Breast epithelium (tissue), 4 donors: ENCODE measurements around the gene ZNF385A. TPM values are rescaled to one million over a fixed set of nuclear protein-coding genes. Genes with fewer than 3 reads are reported as not detected.
A peak's percentile ranks its signal among the peaks of the same experiment; 100 is the strongest.

Experiments
- DNase-seq, 2 donors: peaks; one replicate each; pipeline ENCODE4 v3.0.0-alpha.2; 2019; ENCODE audit warnings: low spot score in 2 of 2
- H3K27ac ChIP-seq, 2 donors: fragments of 200-600 bp; sonication (generic) in 1 of 2; one replicate each; pipeline ENCODE4 v1.5.1; 2016 to 2019; ENCODE audit warnings: mild to moderate bottlenecking in 1 of 2
- H3K27me3 ChIP-seq, 2 donors: fragments of 200-600 bp; sonication (generic) in 1 of 2; one replicate each; pipeline versions ENCODE4 v1.5.1 to v1.6.0; 2017 to 2019; ENCODE audit warnings: control low read depth in 1 of 2, mild to moderate bottlenecking in 1 of 2
- H3K36me3 ChIP-seq: fragments of 200-600 bp; one replicate; pipeline ENCODE4 v1.5.1; 2019
- H3K4me1 ChIP-seq, 2 donors: fragments of 200-600 bp; sonication (generic); one replicate each; pipeline ENCODE4 v1.5.1; 2016 to 2019; ENCODE audit warnings: control low read depth in 1 of 2
- H3K4me3 ChIP-seq, 3 donors: fragments of 200-600 bp; sonication (generic); 1 replicate in 2 of 3; 2 replicates in 1 of 3; pipeline ENCODE4 v1.5.1; 2016 to 2019; ENCODE audit warnings: mild to moderate bottlenecking in 3 of 3, moderate library complexity in 2 of 3
- H3K9me3 ChIP-seq, 2 donors: fragments of 200-600 bp; sonication (generic) in 1 of 2; one replicate each; pipeline ENCODE4 v1.5.1; 2016 to 2019; ENCODE audit warnings: control low read depth in 1 of 2
- CTCF ChIP-seq, 3 donors: fragments of 450-650 bp; IDR thresholded peaks; one replicate each; pipeline ENCODE4 v1.5.1; 2016 to 2017; ENCODE audit warnings: antibody characterized with exemption in 3 of 3, mild to moderate bottlenecking in 3 of 3, moderate library complexity in 3 of 3
- POLR2A ChIP-seq: fragments of 450-650 bp; IDR thresholded peaks from one replicate; pipeline ENCODE4 v1.6.1; 2016; ENCODE audit warnings: antibody characterized with exemption, mild to moderate bottlenecking, moderate library complexity
- POLR2AphosphoS5 ChIP-seq, 3 donors: sonication (generic); formaldehyde crosslinking; IDR thresholded peaks; one replicate each; pipeline ENCODE4 v1.6.1; 2017; ENCODE audit warnings: antibody characterized with exemption in 3 of 3
- intact Hi-C: fragments of 100-400 bp; cut with DNase I; formaldehyde crosslinking; loops from one replicate; pipeline ENCODE4 v1.15.1; 2023; ENCODE audit warnings: low total_unique reads
- total RNA-seq, 3 donors: library from RNA; depleted of rRNA; stranded (reverse); fragments of >200 nt; gene quantifications; one replicate each; pipeline ENCODE4 v1.1.0, GENCODE V29; 2016

The ZNF385A gene
- total RNA-seq, 3 donors from 2014 or later: 8.9 to 18.4 (median 10.5) TPM

GRCh38 chr12:54404061-54405004 lies 19.8 kb upstream of the ZNF385A start:
- Histone ChIP-seq H3K4me3 (no peak overlapping the region), H3K4me1 (no peaks in the 10 kb centered on the region), H3K27me3 (no peaks in the 10 kb centered on the region), H3K9me3 (no peaks in the 10 kb centered on the region), H3K36me3 (no peaks in the 10 kb centered on the region), H3K27ac (peak overlapping the region; percentile 25 to 29)
- TF ChIP-seq POLR2A: no peak
- peak; percentile 77 to 90 (median 86) for TF ChIP-seq CTCF (IDR thresholded peaks at IDR 0.05)
- intact Hi-C loops: loop anchor here (5.0 kb wide), 1 partner anchor 33 kb away; no protein-coding TSS in a partner anchor
- no peak for DNase-seq

- no peaks in the 10 kb centered on the region for H3K36me3 ChIP-seq
- no peak for TF ChIP-seq POLR2AphosphoS5 (IDR thresholded peaks at IDR 0.05)
- TF ChIP-seq CTCF (IDR thresholded peaks at IDR 0.05): no peak
- no peak for TF ChIP-seq POLR2A
- H3K27me3 ChIP-seq: no peaks in the 10 kb centered on the region
- no peaks in the 10 kb centered on the region for H3K9me3 ChIP-seq
- DNase-seq: no peak
- intact Hi-C loops: loop anchor here (5.0 kb wide), 1 partner anchor 36 kb away; no protein-coding TSS in a partner anchor
- peak overlapping the region in 1 of 2 donors; percentile 19 for H3K27ac ChIP-seq
- no peak overlapping the region for H3K4me3 ChIP-seq
- H3K4me1 ChIP-seq: no peaks in the 10 kb centered on the region
Measured at GRCh38 chr12:54401119-54401518, 16.6 kb upstream of the ZNF385A start.

GRCh38 chr12:54398995-54399793 lies 14.7 kb upstream of the ZNF385A start:
- Histone ChIP-seq H3K4me3 (no peak overlapping the region), H3K27ac (no peak overlapping the region), H3K9me3 (no peaks in the 10 kb centered on the region), H3K36me3 (no peaks in the 10 kb centered on the region), H3K27me3 (no peaks in the 10 kb centered on the region), H3K4me1 (no peaks in the 10 kb centered on the region)
- TF ChIP-seq CTCF (IDR thresholded peaks at IDR 0.05) (peak; percentile 92 to 98 (median 97)), POLR2A (no peak), POLR2AphosphoS5 (IDR thresholded peaks at IDR 0.05) (peak in 1 of 3 donors; percentile 39)
- intact Hi-C loops: no loop called here
- peak; percentile 81 to 91 for DNase-seq

DNA sequence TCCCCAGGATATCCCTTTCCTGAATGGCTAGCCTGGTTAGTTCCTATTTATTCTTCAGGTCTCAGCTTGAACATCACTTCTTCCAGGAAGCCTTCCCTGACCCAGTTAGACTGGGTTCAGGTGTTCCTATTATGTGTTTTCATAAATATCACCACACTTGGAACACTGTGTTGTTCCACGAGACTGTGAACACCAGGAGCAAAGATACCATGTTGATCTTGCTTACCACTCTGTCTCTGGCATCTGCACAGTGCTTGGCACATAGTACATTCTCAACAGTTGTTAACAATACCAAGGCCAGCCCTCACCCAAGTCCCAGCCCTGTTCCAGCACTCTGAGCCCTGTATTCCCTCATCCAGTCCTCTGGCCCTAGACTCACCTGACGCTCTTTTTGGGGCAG lies 13.7 kb upstream of the ZNF385A start:
- no peak for TF ChIP-seq CTCF (IDR thresholded peaks at IDR 0.05)
- TF ChIP-seq POLR2AphosphoS5 (IDR thresholded peaks at IDR 0.05): no peak
- TF ChIP-seq POLR2A: no peak
- no peaks in the 10 kb centered on the region for H3K36me3 ChIP-seq
- no peak overlapping the region for H3K27ac ChIP-seq
- no peaks in the 10 kb centered on the region for H3K4me1 ChIP-seq
- no peaks in the 10 kb centered on the region for H3K27me3 ChIP-seq
- intact Hi-C loops: no loop called here
- H3K9me3 ChIP-seq: no peaks in the 10 kb centered on the region
- no peak overlapping the region for H3K4me3 ChIP-seq
- DNase-seq: no peak
